ENCODE data around the gene RALY. TPM values are rescaled to one million over a fixed set of nuclear protein-coding genes. Genes with fewer than 3 reads are reported as not detected.

The RALY gene
- total RNA-seq, 1 experiment from 2014 or later = 185 TPM

DNA sequence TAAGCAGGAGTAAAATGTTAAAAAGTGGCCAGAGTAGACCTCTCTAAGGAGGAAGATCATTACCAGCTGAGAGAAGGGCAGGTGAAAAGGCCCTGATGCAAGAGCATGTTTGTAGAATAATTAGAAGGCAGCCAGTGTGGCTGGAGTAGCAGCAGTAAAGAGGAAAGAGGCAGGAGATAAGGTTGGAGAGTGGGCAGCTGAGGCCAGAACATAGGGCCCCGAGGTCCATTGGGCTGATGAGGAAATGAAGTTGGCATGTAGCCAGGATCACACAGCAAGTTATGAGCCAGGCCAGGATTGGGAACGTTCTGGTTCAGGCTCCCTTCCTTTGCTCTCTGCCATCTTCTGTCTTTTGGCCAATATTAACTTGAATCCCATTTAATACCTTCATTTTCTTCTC is 51.6 kb downstream of the RALY start:
- POLR2A ChIA-PET (ENCODE audit: low non-redundant PET) = no interaction called here

DNA sequence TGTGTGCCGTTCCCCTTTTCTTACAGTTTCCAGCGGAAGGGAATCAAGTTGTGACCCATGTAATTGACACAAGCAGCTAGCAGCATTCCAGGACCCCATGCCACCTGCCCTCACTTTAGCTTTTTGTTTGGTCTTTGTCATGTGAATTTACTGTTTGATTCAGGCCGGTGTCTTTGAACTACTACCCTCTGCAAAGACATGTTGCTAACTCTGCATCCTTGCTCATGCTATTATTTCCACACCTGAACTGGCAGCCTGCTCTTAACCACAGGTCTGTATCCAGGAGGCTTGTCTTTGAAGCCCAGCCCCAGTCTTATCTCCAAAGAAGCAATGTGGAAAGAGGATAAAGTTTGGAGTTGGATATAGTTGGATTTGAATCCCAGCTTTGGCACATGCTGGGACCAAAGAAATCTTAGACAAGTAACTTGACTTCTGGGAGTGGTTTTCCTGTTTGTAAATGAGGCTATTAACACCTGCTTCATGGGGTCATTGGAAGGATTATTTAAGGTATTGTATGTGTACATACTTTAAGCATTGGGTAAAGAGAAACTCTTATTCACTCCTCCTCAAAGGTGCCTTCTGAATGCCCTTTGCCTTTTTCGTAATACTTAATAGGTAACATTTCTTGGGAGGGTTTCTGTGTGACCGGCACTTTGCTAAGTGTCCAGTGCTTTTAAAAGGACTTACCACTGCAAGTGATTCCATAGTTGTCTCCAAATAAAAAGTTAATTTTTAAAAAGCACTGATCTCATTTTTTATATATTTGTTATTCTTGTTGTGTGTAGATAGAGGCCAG is 52.4 kb downstream of the RALY start:
- CTCF ChIA-PET = interaction anchor here (0.6 kb wide), 1 partner anchor 187 kb away, joined by 9 read pairs; no protein-coding TSS in a partner anchor

More for the DNA sequence above, 51.6 kb downstream of the RALY start:
- CTCF ChIA-PET = no interaction called here
- TF ChIP-seq, protein P1, sequence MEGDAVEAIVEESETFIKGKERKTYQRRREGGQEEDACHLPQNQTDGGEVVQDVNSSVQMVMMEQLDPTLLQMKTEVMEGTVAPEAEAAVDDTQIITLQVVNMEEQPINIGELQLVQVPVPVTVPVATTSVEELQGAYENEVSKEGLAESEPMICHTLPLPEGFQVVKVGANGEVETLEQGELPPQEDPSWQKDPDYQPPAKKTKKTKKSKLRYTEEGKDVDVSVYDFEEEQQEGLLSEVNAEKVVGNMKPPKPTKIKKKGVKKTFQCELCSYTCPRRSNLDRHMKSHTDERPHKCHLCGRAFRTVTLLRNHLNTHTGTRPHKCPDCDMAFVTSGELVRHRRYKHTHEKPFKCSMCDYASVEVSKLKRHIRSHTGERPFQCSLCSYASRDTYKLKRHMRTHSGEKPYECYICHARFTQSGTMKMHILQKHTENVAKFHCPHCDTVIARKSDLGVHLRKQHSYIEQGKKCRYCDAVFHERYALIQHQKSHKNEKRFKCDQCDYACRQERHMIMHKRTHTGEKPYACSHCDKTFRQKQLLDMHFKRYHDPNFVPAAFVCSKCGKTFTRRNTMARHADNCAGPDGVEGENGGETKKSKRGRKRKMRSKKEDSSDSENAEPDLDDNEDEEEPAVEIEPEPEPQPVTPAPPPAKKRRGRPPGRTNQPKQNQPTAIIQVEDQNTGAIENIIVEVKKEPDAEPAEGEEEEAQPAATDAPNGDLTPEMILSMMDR (conservative IDR thresholded peaks at IDR 0.05; ENCODE audit: low read depth, low read length) = no peak
- TF ChIP-seq EZH2 (IDR thresholded peaks at IDR 0.05; ENCODE audit: borderline replicate concordance, low read depth, low read length, poor library complexity, severe bottlenecking) = no peak
- H3K27ac ChIP-seq (ENCODE audit: low read depth, low read length, poor library complexity, severe bottlenecking) = no peak overlapping the region
- H3K9me3 ChIP-seq (ENCODE audit: low read depth, low read length, poor library complexity, severe bottlenecking) = no peaks in the 10 kb centered on the region
- H3K27me3 ChIP-seq (replicated peaks; ENCODE audit: insufficient read depth, low read depth, low read length, poor library complexity) = no peaks in the 10 kb centered on the region
- no peak overlapping the region for H3K4me3 ChIP-seq (ENCODE audit: low read depth, low read length, poor library complexity, severe bottlenecking)
- H3K36me3 ChIP-seq (ENCODE audit: insufficient read depth, low read length, poor library complexity, severe bottlenecking) = no peaks in the 10 kb centered on the region
- BruUV-seq (replicated peaks) = no TSS peak
- no peak for DNase-seq (ENCODE audit: low spot score)
- H3K4me1 ChIP-seq (ENCODE audit: insufficient read depth, low read length, poor library complexity, severe bottlenecking) = no peaks in the 10 kb centered on the region
- intact Hi-C loops (cut with micrococcal nuclease; ENCODE audit: unreplicated experiment) = no loop called here

DNA sequence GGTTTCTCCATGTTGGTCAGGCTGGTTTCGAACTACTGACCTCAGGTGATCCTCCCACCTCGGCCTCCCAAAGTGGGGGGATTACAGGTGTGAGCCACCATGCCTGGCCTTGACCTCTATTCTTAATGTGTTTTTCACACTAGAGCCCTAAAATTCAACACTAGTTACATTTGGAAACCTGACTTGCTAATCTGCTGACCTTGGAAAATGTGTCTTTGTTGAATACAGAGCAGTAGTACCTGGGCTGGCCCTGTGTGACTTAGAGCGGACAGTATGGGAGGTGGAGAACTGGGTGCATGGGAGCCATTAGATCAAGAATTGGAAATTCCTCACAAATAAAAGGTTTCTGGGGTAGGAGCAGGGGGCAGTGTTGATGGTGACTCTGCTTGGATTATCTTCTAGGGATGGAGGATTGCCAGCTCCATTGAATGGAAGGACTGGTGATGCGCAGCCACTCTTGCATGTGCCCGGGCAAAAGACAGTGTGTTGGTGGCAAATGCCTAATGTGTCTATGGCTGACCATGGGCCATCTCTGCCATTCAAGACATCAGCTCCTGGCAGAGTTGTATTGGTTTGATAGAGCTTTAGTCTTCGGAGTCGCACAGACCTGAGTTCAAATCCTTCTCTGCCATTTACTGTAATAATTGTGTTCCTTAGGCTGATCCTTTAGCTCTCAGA is 53.4 kb downstream of the RALY start:
- intact Hi-C loops (cut with micrococcal nuclease; ENCODE audit: unreplicated experiment) = no loop called here
- Histone ChIP-seq H3K36me3 (ENCODE audit: insufficient read depth, low read length, poor library complexity, severe bottlenecking) (no peaks in the 10 kb centered on the region), H3K4me3 (ENCODE audit: low read depth, low read length, poor library complexity, severe bottlenecking) (no peak overlapping the region), H3K27ac (ENCODE audit: low read depth, low read length, poor library complexity, severe bottlenecking) (no peak overlapping the region), H3K9me3 (ENCODE audit: low read depth, low read length, poor library complexity, severe bottlenecking) (no peaks in the 10 kb centered on the region), H3K27me3 (replicated peaks; ENCODE audit: insufficient read depth, low read depth, low read length, poor library complexity) (no peaks in the 10 kb centered on the region), H3K4me1 (ENCODE audit: insufficient read depth, low read length, poor library complexity, severe bottlenecking) (peaks cover under 1% of the 10 kb centered on the region)
- TF ChIP-seq EZH2 (IDR thresholded peaks at IDR 0.05; ENCODE audit: borderline replicate concordance, low read depth, low read length, poor library complexity, severe bottlenecking) = no peak
- TF ChIP-seq, protein P1 (conservative IDR thresholded peaks at IDR 0.05; ENCODE audit: low read depth, low read length) = no peak
- ChIA-PET CTCF (no interaction called here), POLR2A (ENCODE audit: low non-redundant PET) (no interaction called here)
- DNase-seq (ENCODE audit: low spot score) = no peak
- BruUV-seq (replicated peaks) = no TSS peak

More for the DNA sequence above, 52.4 kb downstream of the RALY start:
- no TSS peak for BruUV-seq (replicated peaks)
- no peaks in the 10 kb centered on the region for H3K4me1 ChIP-seq (ENCODE audit: insufficient read depth, low read length, poor library complexity, severe bottlenecking)
- H3K4me3 ChIP-seq (ENCODE audit: low read depth, low read length, poor library complexity, severe bottlenecking) = no peak overlapping the region
- POLR2A ChIA-PET (ENCODE audit: low non-redundant PET) = no interaction called here
- TF ChIP-seq, protein P1 (conservative IDR thresholded peaks at IDR 0.05; ENCODE audit: low read depth, low read length) = no peak
- TF ChIP-seq EZH2 (IDR thresholded peaks at IDR 0.05; ENCODE audit: borderline replicate concordance, low read depth, low read length, poor library complexity, severe bottlenecking) = no peak
- H3K9me3 ChIP-seq (ENCODE audit: low read depth, low read length, poor library complexity, severe bottlenecking) = no peaks in the 10 kb centered on the region
- intact Hi-C loops (cut with micrococcal nuclease; ENCODE audit: unreplicated experiment) = no loop called here
- no peak overlapping the region for H3K27ac ChIP-seq (ENCODE audit: low read depth, low read length, poor library complexity, severe bottlenecking)
- no peaks in the 10 kb centered on the region for H3K36me3 ChIP-seq (ENCODE audit: insufficient read depth, low read length, poor library complexity, severe bottlenecking)
- no peaks in the 10 kb centered on the region for H3K27me3 ChIP-seq (replicated peaks; ENCODE audit: insufficient read depth, low read depth, low read length, poor library complexity)
- no peak for DNase-seq (ENCODE audit: low spot score)
